ENCODE measurements around the gene MYO5A.
A peak's percentile ranks its signal among the peaks of the same experiment; 100 is the strongest.

- TF ChIP-seq NFYB (IDR thresholded peaks at IDR 0.05; ENCODE audit: insufficient read depth, low read depth, low read length): no peak
- no peak for TF ChIP-seq ATF3 (IDR thresholded peaks at IDR 0.05; ENCODE audit: borderline replicate concordance, extremely low read depth, low read depth, low read length)
- no peak for TF ChIP-seq HDAC6 (IDR thresholded peaks at IDR 0.05; ENCODE audit: unreplicated experiment)
- TF ChIP-seq ZNF274 (IDR thresholded peaks at IDR 0.05; ENCODE audit: insufficient read depth, insufficient read length): no peak
- no peak for TF ChIP-seq ELK1 (IDR thresholded peaks at IDR 0.05; ENCODE audit: low read depth, low read length)
- TF ChIP-seq POLR2AphosphoS5 (IDR thresholded peaks at IDR 0.05; ENCODE audit: low read length): peak; percentile 78; the same call in 1 of the 2 replicates
- peak in 1 of 2 experiments; percentile 61; a peak in 1 of 4 replicates for TF ChIP-seq SRF (IDR thresholded peaks at IDR 0.05; ENCODE audit: low read depth in 2 of 2, low read length in 2 of 2)
- TF ChIP-seq MLLT1 (IDR thresholded peaks at IDR 0.05): peak; percentile 80
- peak; percentile 59; the same call in 1 of the 2 replicates for TF ChIP-seq TCF7 (IDR thresholded peaks at IDR 0.05; ENCODE audit: borderline replicate concordance)
These were observed 62.5 kb downstream of the MYO5A start for GRCh38 chr15:52466134-52466701.
